Gastroesophageal sphincter (tissue), 4 donors: ENCODE data around the gene PIGZ. TPM values are rescaled to one million over a fixed set of nuclear protein-coding genes. Genes with fewer than 3 reads are reported as not detected.

ENCODE experiments used
- ATAC-seq: fragments of 150-250 bp; one replicate; pipeline ENCODE4 v1.9.1; 2016; ENCODE audit warnings: mild to moderate bottlenecking, moderate library complexity
- H3K27ac ChIP-seq, 4 donors: fragments of 200-600 bp; sonication (generic) in 3 of 4; 1 replicate in 3 of 4; 2 replicates in 1 of 4; pipeline ENCODE4 v1.5.1; 2016 to 2019
- H3K27me3 ChIP-seq: fragments of 200-600 bp; sonication (generic); one replicate; pipeline ENCODE4 v1.5.1; 2019
- H3K36me3 ChIP-seq, 2 donors: fragments of 200-600 bp; sonication (generic); one replicate each; pipeline ENCODE4 v1.5.1; 2019; ENCODE audit warnings: control low read depth in 1 of 2
- H3K4me1 ChIP-seq, 3 donors: fragments of 200-600 bp; sonication (generic); 1 replicate in 2 of 3; 2 replicates in 1 of 3; pipeline ENCODE4 v1.5.1; 2016 to 2019; ENCODE audit warnings: control low read depth in 2 of 3
- H3K4me3 ChIP-seq, 2 donors: fragments of 200-600 bp; sonication (generic); one replicate each; pipeline ENCODE4 v1.5.1; 2019; ENCODE audit warnings: mild to moderate bottlenecking in 1 of 2, moderate library complexity in 1 of 2
- H3K9me3 ChIP-seq, 3 donors: fragments of 200-600 bp; sonication (generic); one replicate each; pipeline ENCODE4 v1.5.1; 2017 to 2019; ENCODE audit warnings: control low read depth in 2 of 3
- EP300 ChIP-seq: sonication (generic); formaldehyde crosslinking; IDR thresholded peaks from one replicate; pipeline ENCODE4 v1.6.1; 2017; ENCODE audit warnings: antibody characterized with exemption, mild to moderate bottlenecking
- POLR2A ChIP-seq, 2 donors: fragments of 450-650 bp; IDR thresholded peaks; one replicate each; pipeline ENCODE4 v1.6.1; 2017; ENCODE audit warnings: antibody characterized with exemption in 2 of 2, mild to moderate bottlenecking in 2 of 2, moderate library complexity in 1 of 2
- POLR2AphosphoS5 ChIP-seq: sonication (generic); formaldehyde crosslinking; IDR thresholded peaks from one replicate; pipeline ENCODE4 v1.6.1; 2017; ENCODE audit warnings: antibody characterized with exemption
- WGBS, 2 donors: methylation state at CpG; one replicate each; pipeline ENCODE4 v1.1.5; 2018; ENCODE audit warnings: low coverage in 1 of 2; 5-methylcytosine and 5-hydroxymethylcytosine counted together
- total RNA-seq, 4 donors: library from RNA; depleted of rRNA; stranded (reverse); fragments of >200 nt; gene quantifications; one replicate each; pipeline ENCODE4 v1.1.0, GENCODE V29; 2016
- TF ChIP-seq, protein P1 (sequence below), 4 experiments: fragments of 200-600 bp in 2 of 4; fragments of 450-650 bp in 2 of 4; sonication (generic) in 1 of 4; IDR thresholded peaks; one replicate each; pipeline ENCODE4 v1.5.1; 2017 to 2019; ENCODE audit warnings: antibody characterized with exemption in 4 of 4, mild to moderate bottlenecking in 2 of 4, moderate library complexity in 2 of 4

Gene PIGZ
- total RNA-seq, 4 donors from 2014 or later: 5.0 to 15.3 (median 10.5) TPM

DNA sequence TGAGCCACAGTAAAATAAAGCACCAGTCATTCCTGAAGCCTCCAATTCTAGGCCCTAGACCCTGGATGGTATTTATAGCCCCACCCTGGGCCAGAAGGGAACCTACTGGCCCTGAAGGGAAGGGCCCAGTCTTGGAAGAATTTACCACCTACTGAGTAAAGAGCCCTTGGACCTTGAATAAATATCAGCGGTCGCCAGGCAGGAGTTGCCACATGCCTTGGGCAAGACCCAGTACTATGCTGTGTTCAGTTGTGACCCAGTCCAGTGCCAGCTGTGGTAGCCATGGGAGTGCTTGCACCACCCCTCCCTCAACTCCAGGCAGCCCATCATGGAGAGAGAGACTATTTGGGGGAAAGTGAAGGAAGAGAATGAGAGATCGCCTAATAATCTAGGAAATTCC lies 53.3 kb downstream of the PIGZ start:
- no peak overlapping the region for H3K27ac ChIP-seq
- H3K4me3 ChIP-seq: no peak overlapping the region
- no peaks in the 10 kb centered on the region for H3K27me3 ChIP-seq
- no peaks in the 10 kb centered on the region for H3K4me1 ChIP-seq
- 100% methylated on average over 1 of the region's 3 CpGs; no CpG with 5 or more reads in 1 of the 2 donors for WGBS, 2 donors
- no peak for ATAC-seq
- peaks cover 0 to 31% of the 10 kb centered on the region in 2 donors for H3K36me3 ChIP-seq
- TF ChIP-seq, protein P1, sequence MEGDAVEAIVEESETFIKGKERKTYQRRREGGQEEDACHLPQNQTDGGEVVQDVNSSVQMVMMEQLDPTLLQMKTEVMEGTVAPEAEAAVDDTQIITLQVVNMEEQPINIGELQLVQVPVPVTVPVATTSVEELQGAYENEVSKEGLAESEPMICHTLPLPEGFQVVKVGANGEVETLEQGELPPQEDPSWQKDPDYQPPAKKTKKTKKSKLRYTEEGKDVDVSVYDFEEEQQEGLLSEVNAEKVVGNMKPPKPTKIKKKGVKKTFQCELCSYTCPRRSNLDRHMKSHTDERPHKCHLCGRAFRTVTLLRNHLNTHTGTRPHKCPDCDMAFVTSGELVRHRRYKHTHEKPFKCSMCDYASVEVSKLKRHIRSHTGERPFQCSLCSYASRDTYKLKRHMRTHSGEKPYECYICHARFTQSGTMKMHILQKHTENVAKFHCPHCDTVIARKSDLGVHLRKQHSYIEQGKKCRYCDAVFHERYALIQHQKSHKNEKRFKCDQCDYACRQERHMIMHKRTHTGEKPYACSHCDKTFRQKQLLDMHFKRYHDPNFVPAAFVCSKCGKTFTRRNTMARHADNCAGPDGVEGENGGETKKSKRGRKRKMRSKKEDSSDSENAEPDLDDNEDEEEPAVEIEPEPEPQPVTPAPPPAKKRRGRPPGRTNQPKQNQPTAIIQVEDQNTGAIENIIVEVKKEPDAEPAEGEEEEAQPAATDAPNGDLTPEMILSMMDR (IDR thresholded peaks at IDR 0.05): no peak
- no peak for TF ChIP-seq POLR2AphosphoS5
- H3K9me3 ChIP-seq: no peaks in the 10 kb centered on the region

DNA sequence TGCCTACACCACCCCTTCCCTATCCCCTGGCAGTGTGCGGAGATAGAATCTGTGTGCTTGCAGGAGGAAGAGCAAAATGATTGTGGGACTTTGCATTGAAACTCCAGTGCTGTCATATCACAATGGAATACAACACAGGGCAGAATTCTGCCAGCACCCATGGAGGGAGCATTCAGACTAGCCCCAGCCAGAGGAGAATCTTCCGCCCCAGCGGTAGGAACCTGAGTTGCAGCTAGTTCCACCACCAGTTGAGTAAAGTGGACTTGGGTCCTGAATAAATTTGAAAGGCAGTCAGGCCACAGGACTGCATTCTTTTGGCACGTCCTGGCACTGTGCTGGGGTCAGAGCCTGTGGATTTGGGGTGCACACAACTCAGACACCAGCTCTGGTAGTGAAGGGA lies 53.8 kb downstream of the PIGZ start:
- no peak overlapping the region for H3K4me3 ChIP-seq
- peaks cover 0 to 31% of the 10 kb centered on the region in 2 donors for H3K36me3 ChIP-seq
- H3K27ac ChIP-seq: no peak overlapping the region
- H3K27me3 ChIP-seq: no peaks in the 10 kb centered on the region
- no peak for ATAC-seq
- TF ChIP-seq, protein P1 (IDR thresholded peaks at IDR 0.05): no peak
- TF ChIP-seq EP300 (no peak), POLR2AphosphoS5 (no peak), POLR2A (IDR thresholded peaks at IDR 0.05) (no peak)
- 100% methylated on average over 2 to 3 of the region's 4 CpGs for WGBS, 2 donors
- H3K4me1 ChIP-seq: no peaks in the 10 kb centered on the region
- H3K9me3 ChIP-seq: no peaks in the 10 kb centered on the region

DNA sequence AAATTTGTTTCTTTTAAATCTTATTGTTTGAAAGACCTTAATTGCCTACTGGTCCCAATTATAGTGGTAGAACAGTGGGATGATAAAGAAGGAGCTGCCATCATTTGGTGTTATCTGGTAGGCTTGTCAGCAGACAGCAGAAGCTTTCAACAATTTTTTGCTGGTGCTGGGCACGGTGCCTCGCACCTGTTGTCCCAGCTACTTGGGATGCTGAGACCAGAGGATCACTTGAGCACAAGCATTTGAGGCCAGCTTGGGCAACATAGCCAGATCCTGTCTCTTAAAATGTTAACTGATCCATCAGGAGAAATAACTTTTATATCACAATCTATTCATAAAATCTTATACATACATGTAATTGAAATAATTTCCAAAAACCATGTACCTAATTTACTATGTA lies 64.9 kb downstream of the PIGZ start:
- no peaks in the 10 kb centered on the region for H3K27me3 ChIP-seq
- H3K4me1 ChIP-seq: no peaks in the 10 kb centered on the region
- H3K9me3 ChIP-seq: no peaks in the 10 kb centered on the region
- WGBS, 2 donors: 94% methylated on average over 2 of the region's 2 CpGs; no CpG with 5 or more reads in 1 of the 2 donors
- H3K27ac ChIP-seq: no peak overlapping the region
- TF ChIP-seq, protein P1 (IDR thresholded peaks at IDR 0.05): no peak
- no peak for TF ChIP-seq POLR2A (IDR thresholded peaks at IDR 0.05)
- no peak for TF ChIP-seq EP300
- TF ChIP-seq POLR2AphosphoS5: no peak
- no peak overlapping the region for H3K4me3 ChIP-seq
- H3K36me3 ChIP-seq: peaks cover 0 to 84% of the 10 kb centered on the region in 2 donors
- no peak for ATAC-seq

DNA sequence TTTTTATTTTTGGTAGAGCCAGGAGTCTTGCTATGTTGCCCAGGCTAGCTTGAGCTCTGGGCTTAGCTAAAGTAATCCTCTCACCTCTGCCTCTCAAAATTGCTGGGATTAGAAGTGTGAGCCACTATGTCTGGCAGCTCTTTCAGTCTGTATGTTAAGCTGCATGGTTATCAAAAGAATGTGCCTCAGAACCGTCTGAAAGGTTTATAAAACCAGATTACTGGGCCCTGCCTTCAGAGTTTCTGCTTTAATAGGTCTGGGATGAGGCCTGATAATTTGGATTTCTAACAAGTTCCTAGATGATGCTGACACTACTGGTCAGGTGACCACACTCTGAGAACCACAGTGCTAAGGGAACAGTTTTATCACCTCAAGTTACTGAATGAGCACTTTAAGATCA lies 66.3 kb downstream of the PIGZ start:
- Histone ChIP-seq H3K27ac (no peak overlapping the region), H3K4me1 (no peaks in the 10 kb centered on the region), H3K4me3 (no peak overlapping the region), H3K9me3 (no peaks in the 10 kb centered on the region), H3K36me3 (peaks cover 0 to 75% of the 10 kb centered on the region in 2 donors), H3K27me3 (no peaks in the 10 kb centered on the region)
- 71 to 80% methylated on average over 1 of the region's 1 CpG for WGBS, 2 donors
- no peak for TF ChIP-seq POLR2AphosphoS5
- no peak for TF ChIP-seq POLR2A (IDR thresholded peaks at IDR 0.05)
- no peak for TF ChIP-seq EP300
- TF ChIP-seq, protein P1 (IDR thresholded peaks at IDR 0.05): no peak
- ATAC-seq: no peak

DNA sequence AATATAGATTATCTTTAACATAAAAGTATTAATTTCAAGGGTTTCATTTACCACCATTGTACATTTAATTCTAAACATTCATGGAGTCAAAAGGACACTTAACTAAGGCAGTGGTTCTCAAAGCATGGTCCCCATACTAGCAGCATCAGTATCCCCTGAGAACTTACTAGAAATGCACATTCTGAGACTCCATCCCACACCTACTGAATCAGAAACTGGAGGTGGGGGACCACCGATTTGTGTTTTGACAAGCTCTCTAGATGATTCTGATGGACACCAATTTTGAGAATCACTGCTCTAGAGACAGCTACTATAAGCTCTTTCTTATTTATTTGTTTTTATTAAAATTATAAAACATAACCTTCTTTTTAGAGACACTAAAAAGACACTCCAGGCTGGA lies 66.9 kb downstream of the PIGZ start:
- H3K4me3 ChIP-seq: no peak overlapping the region
- TF ChIP-seq, protein P1 (IDR thresholded peaks at IDR 0.05): no peak
- TF ChIP-seq POLR2A (IDR thresholded peaks at IDR 0.05): no peak
- TF ChIP-seq POLR2AphosphoS5: no peak
- no peak for TF ChIP-seq EP300
- H3K27me3 ChIP-seq: no peaks in the 10 kb centered on the region
- no peak overlapping the region for H3K27ac ChIP-seq
- ATAC-seq: no peak
- no peaks in the 10 kb centered on the region for H3K9me3 ChIP-seq
- peaks cover 0 to 70% of the 10 kb centered on the region in 2 donors for H3K36me3 ChIP-seq
- 80 to 89% methylated on average over 1 of the region's 1 CpG for WGBS, 2 donors
- no peaks in the 10 kb centered on the region for H3K4me1 ChIP-seq
